Measurements from ENCODE around the gene CITED2. TPM values are rescaled to one million over a fixed set of nuclear protein-coding genes. Genes with fewer than 3 reads are reported as not detected.

CITED2 gene
- total RNA-seq, 1 donor from 2014 or later, result 421 TPM

GRCh38 chr6:139373154-139373927 is 1.1 kb downstream of the CITED2 start:
- peak; percentile 33 for TF ChIP-seq CTCF (IDR thresholded peaks at IDR 0.05)
- peak overlapping the region; percentile 93 for H3K4me3 Mint-ChIP-seq (ENCODE audit: unreplicated experiment)
- H3K27me3 Mint-ChIP-seq (ENCODE audit: unreplicated experiment), result no peaks in the 10 kb centered on the region
- H3K4me1 Mint-ChIP-seq (ENCODE audit: unreplicated experiment), result peaks cover 46% of the 10 kb centered on the region
- peaks cover 35% of the 10 kb centered on the region for H3K36me3 Mint-ChIP-seq (ENCODE audit: unreplicated experiment)
- H3K27ac Mint-ChIP-seq (ENCODE audit: unreplicated experiment), result peak overlapping the region; percentile 99
- DNase-seq (ENCODE audit: extremely low spot score, unreplicated experiment), result peak; percentile 89
- no peaks in the 10 kb centered on the region for H3K9me3 Mint-ChIP-seq (ENCODE audit: unreplicated experiment)

- TF ChIP-seq CTCF (IDR thresholded peaks at IDR 0.05), result no peak
- H3K27me3 Mint-ChIP-seq (ENCODE audit: unreplicated experiment), result no peaks in the 10 kb centered on the region
- H3K36me3 Mint-ChIP-seq (ENCODE audit: unreplicated experiment), result peaks cover 35% of the 10 kb centered on the region
- no peaks in the 10 kb centered on the region for H3K9me3 Mint-ChIP-seq (ENCODE audit: unreplicated experiment)
- DNase-seq (ENCODE audit: extremely low spot score, unreplicated experiment), result no peak
- peak overlapping the region; percentile 93 for H3K4me3 Mint-ChIP-seq (ENCODE audit: unreplicated experiment)
- H3K27ac Mint-ChIP-seq (ENCODE audit: unreplicated experiment), result peak overlapping the region; percentile 92
- H3K4me1 Mint-ChIP-seq (ENCODE audit: unreplicated experiment), result peaks cover 54% of the 10 kb centered on the region
Observed at GRCh38 chr6:139372326-139373153, 1.9 kb downstream of the CITED2 start.

GRCh38 chr6:139371421-139372203 is 2.8 kb downstream of the CITED2 start:
- H3K4me3 Mint-ChIP-seq (ENCODE audit: unreplicated experiment), result peak overlapping the region; percentile 93
- H3K36me3 Mint-ChIP-seq (ENCODE audit: unreplicated experiment), result peaks cover 35% of the 10 kb centered on the region
- no peaks in the 10 kb centered on the region for H3K27me3 Mint-ChIP-seq (ENCODE audit: unreplicated experiment)
- H3K9me3 Mint-ChIP-seq (ENCODE audit: unreplicated experiment), result no peaks in the 10 kb centered on the region
- H3K4me1 Mint-ChIP-seq (ENCODE audit: unreplicated experiment), result peaks cover 54% of the 10 kb centered on the region
- H3K27ac Mint-ChIP-seq (ENCODE audit: unreplicated experiment), result peak overlapping the region; percentile 92
- no peak for DNase-seq (ENCODE audit: extremely low spot score, unreplicated experiment)
- no peak for TF ChIP-seq CTCF (IDR thresholded peaks at IDR 0.05)

- H3K4me3 Mint-ChIP-seq (ENCODE audit: unreplicated experiment), result peak overlapping the region; percentile 93
- no peaks in the 10 kb centered on the region for H3K27me3 Mint-ChIP-seq (ENCODE audit: unreplicated experiment)
- peak overlapping the region; percentile 92 for H3K27ac Mint-ChIP-seq (ENCODE audit: unreplicated experiment)
- no peak for DNase-seq (ENCODE audit: extremely low spot score, unreplicated experiment)
- H3K9me3 Mint-ChIP-seq (ENCODE audit: unreplicated experiment), result no peaks in the 10 kb centered on the region
- TF ChIP-seq CTCF (IDR thresholded peaks at IDR 0.05), result no peak
- H3K4me1 Mint-ChIP-seq (ENCODE audit: unreplicated experiment), result peaks cover 48% of the 10 kb centered on the region
- peaks cover 35% of the 10 kb centered on the region for H3K36me3 Mint-ChIP-seq (ENCODE audit: unreplicated experiment)
Observed at GRCh38 chr6:139370999-139371345, 3.5 kb downstream of the CITED2 start.

Data from osteocyte (in vitro differentiated cells).